ENCODE results near the gene OR5K4.

The OR5K4 gene

GRCh38 chr3:98361289-98361688, 7.6 kb downstream of the OR5K4 start:
- POLR2A ChIA-PET: no interaction called here
- TF ChIP-seq CTCF (IDR thresholded peaks at IDR 0.05; ENCODE audit: insufficient read depth, low read length, missing control alignments): no peak
- CTCF ChIA-PET: no interaction called here
- H3K4me3 ChIP-seq (ENCODE audit: low read depth, low read length): no peak overlapping the region
- DNase-seq (ENCODE audit: low read depth, low spot score): no peak

- DNase-seq (ENCODE audit: low read depth, low spot score): no peak
- no peak overlapping the region for H3K4me3 ChIP-seq (ENCODE audit: low read depth, low read length)
- no peak for TF ChIP-seq CTCF (IDR thresholded peaks at IDR 0.05; ENCODE audit: insufficient read depth, low read length, missing control alignments)
- POLR2A ChIA-PET: no interaction called here
- CTCF ChIA-PET: no interaction called here
Measured at GRCh38 chr3:98367464-98368246, 14.0 kb downstream of the OR5K4 start.

GRCh38 chr3:98371186-98371585, 17.5 kb downstream of the OR5K4 start:
- no peak for TF ChIP-seq CTCF (IDR thresholded peaks at IDR 0.05; ENCODE audit: insufficient read depth, low read length, missing control alignments)
- DNase-seq (ENCODE audit: low read depth, low spot score): no peak
- no peak overlapping the region for H3K4me3 ChIP-seq (ENCODE audit: low read depth, low read length)
- ChIA-PET POLR2A (no interaction called here), CTCF (no interaction called here)

- DNase-seq (ENCODE audit: low read depth, low spot score): no peak
- ChIA-PET POLR2A (no interaction called here), CTCF (no interaction called here)
- H3K4me3 ChIP-seq (ENCODE audit: low read depth, low read length): no peak overlapping the region
- no peak for TF ChIP-seq CTCF (IDR thresholded peaks at IDR 0.05; ENCODE audit: insufficient read depth, low read length, missing control alignments)
Measured at GRCh38 chr3:98371853-98372252, 18.2 kb downstream of the OR5K4 start.

- TF ChIP-seq CTCF (IDR thresholded peaks at IDR 0.05; ENCODE audit: insufficient read depth, low read length, missing control alignments): no peak
- POLR2A ChIA-PET: no interaction called here
- DNase-seq (ENCODE audit: low read depth, low spot score): no peak
- no peak overlapping the region for H3K4me3 ChIP-seq (ENCODE audit: low read depth, low read length)
- CTCF ChIA-PET: no interaction called here
Measured at GRCh38 chr3:98372445-98372844, 18.8 kb downstream of the OR5K4 start.

- TF ChIP-seq CTCF (IDR thresholded peaks at IDR 0.05; ENCODE audit: insufficient read depth, low read length, missing control alignments): no peak
- CTCF ChIA-PET: no interaction called here
- H3K4me3 ChIP-seq (ENCODE audit: low read depth, low read length): no peak overlapping the region
- POLR2A ChIA-PET: no interaction called here
- DNase-seq (ENCODE audit: low read depth, low spot score): no peak
Measured at GRCh38 chr3:98376631-98377030, 23.0 kb downstream of the OR5K4 start.
